IMR-90 (cell line): Measurements from ENCODE around the gene ZNF280A. TPM values are rescaled to one million over a fixed set of nuclear protein-coding genes. Genes with fewer than 3 reads are reported as not detected.

Experiments
- ATAC-seq: fragments of 200-7000 bp; cut with Tn5 transposase; 2 replicates; pipeline ENCODE4 v1.9.1; 2020; ENCODE audit warnings: low read depth, mild to moderate bottlenecking, moderate library complexity
- BruUV-seq: library from RNA; stranded (reverse); fragments of 400-500 nt; replicated peaks from 2 replicates; lab custom pipeline; 2021; lab: Mats Ljungman, UMichigan
- CTCF ChIA-PET: fragments of 300-600 bp; formaldehyde crosslinking; extraction: SDS; loops from one replicate; lab custom pipeline; 2021; ENCODE audit warnings: antibody characterized with exemption; lab: Yijun Ruan, JAX
- POLR2A ChIA-PET: fragments of 300-600 bp; sonication (Branson Sonifier 250); formaldehyde crosslinking; loops from one replicate; lab custom pipeline; 2022; ENCODE audit warnings: antibody characterized with exemption; ENCODE audit not compliant: unreplicated experiment; lab: Charles Lee
- DNase-seq: peaks from one replicate; pipeline ENCODE4 v3.0.0; 2013
- H2AFZ ChIP-seq: replicated peaks from 2 replicates; pipeline ENCODE3; 2013; ENCODE audit warnings: low read length, mild to moderate bottlenecking; ENCODE audit not compliant: poor library complexity
- H2AK5ac ChIP-seq: 2 replicates; pipeline ENCODE4 v1.6.1; 2013; ENCODE audit warnings: low read depth, low read length, inconsistent platforms
- H2AK9ac ChIP-seq: replicated peaks from 2 replicates; pipeline ENCODE3; 2013; ENCODE audit warnings: mild to moderate bottlenecking, low read depth, low read length, moderate library complexity; ENCODE audit not compliant: poor library complexity
- H2BK120ac ChIP-seq: 2 replicates; pipeline ENCODE4 v1.6.1; 2013; ENCODE audit warnings: low read depth, low read length, inconsistent platforms
- H2BK15ac ChIP-seq: 3 replicates; pipeline ENCODE4 v1.6.1; 2013; ENCODE audit warnings: low read depth, low read length, inconsistent platforms
- H2BK20ac ChIP-seq: 2 replicates; pipeline ENCODE4 v1.6.1; 2013; ENCODE audit warnings: low read depth, mild to moderate bottlenecking, inconsistent platforms, low read length, moderate library complexity
- H2BK5ac ChIP-seq: 2 replicates; pipeline ENCODE4 v1.6.1; 2013; ENCODE audit warnings: mild to moderate bottlenecking, low read depth, low read length, inconsistent platforms; ENCODE audit not compliant: poor library complexity, severe bottlenecking
- H3K14ac ChIP-seq: replicated peaks from 2 replicates; pipeline ENCODE4 v1.6.1; 2013; ENCODE audit warnings: low read depth, low read length, inconsistent platforms
- H3K18ac ChIP-seq: 2 replicates; pipeline ENCODE4 v1.6.1; 2013; ENCODE audit warnings: low read depth, low read length, control low read depth
- H3K23ac ChIP-seq: 2 replicates; pipeline ENCODE4 v1.6.1; 2013; ENCODE audit warnings: low read depth, low read length, inconsistent platforms
- H3K27ac ChIP-seq: 2 replicates; pipeline ENCODE4 v1.5.1; 2013; ENCODE audit warnings: mild to moderate bottlenecking, control low read depth, low read length; ENCODE audit not compliant: insufficient read depth
- H3K27me3 ChIP-seq: 2 replicates; pipeline ENCODE4 v1.6.1; 2013; ENCODE audit warnings: low read length; ENCODE audit not compliant: control insufficient read depth, insufficient read depth
- H3K36me3 ChIP-seq: 2 replicates; pipeline ENCODE4 v1.6.1; 2013; ENCODE audit warnings: low read length, mixed read lengths; ENCODE audit not compliant: control insufficient read depth, insufficient read depth
- H3K4ac ChIP-seq: 2 replicates; pipeline ENCODE4 v1.6.1; 2013; ENCODE audit warnings: low read depth, low read length, inconsistent platforms
- H3K4me1 ChIP-seq: 2 replicates; pipeline ENCODE4 v1.6.1; 2013; ENCODE audit warnings: low read length, mixed read lengths; ENCODE audit not compliant: control insufficient read depth, insufficient read depth
- H3K4me2 ChIP-seq: 2 replicates; pipeline ENCODE4 v1.6.1; 2013; ENCODE audit warnings: low read depth, mild to moderate bottlenecking, control low read depth, low read length, moderate library complexity
- H3K4me3 ChIP-seq: 2 replicates; pipeline ENCODE4 v1.5.1; 2013; ENCODE audit warnings: low read depth, mild to moderate bottlenecking, control low read depth, low read length, moderate library complexity; ENCODE audit not compliant: insufficient read depth
- H3K56ac ChIP-seq: 2 replicates; pipeline ENCODE4 v1.6.1; 2013; ENCODE audit warnings: low read length, inconsistent platforms; ENCODE audit not compliant: insufficient read depth; ENCODE audit errors: extremely low read depth
- H3K79me1 ChIP-seq, 2 experiments: 2 replicates each; pipeline ENCODE4 v1.6.1; 2013; ENCODE audit warnings: low read length in 2 of 2, inconsistent platforms in 1 of 2, low read depth in 1 of 2
- H3K9ac ChIP-seq: 2 replicates; pipeline ENCODE4 v1.6.1; 2013; ENCODE audit warnings: low read depth, low read length, control low read depth
- H3K9me1 ChIP-seq: 2 replicates; pipeline ENCODE4 v1.6.1; 2013; ENCODE audit warnings: low read length, inconsistent platforms; ENCODE audit not compliant: insufficient read depth
- H3K9me3 ChIP-seq: 2 replicates; pipeline ENCODE4 v1.6.1; 2013; ENCODE audit warnings: low read length; ENCODE audit not compliant: control insufficient read depth, insufficient read depth
- H4K20me1 ChIP-seq: 2 replicates; pipeline ENCODE4 v1.6.1; 2013; ENCODE audit warnings: low read length, inconsistent platforms; ENCODE audit not compliant: insufficient read depth
- H4K5ac ChIP-seq: 2 replicates; pipeline ENCODE4 v1.6.1; 2013; ENCODE audit warnings: mild to moderate bottlenecking, low read depth, low read length, control low read depth
- H4K8ac ChIP-seq, 2 experiments: 2 replicates each; pipeline ENCODE4 v1.6.1; 2013; ENCODE audit warnings: low read depth in 2 of 2, low read length in 2 of 2, control low read depth in 1 of 2, inconsistent platforms in 1 of 2
- H4K91ac ChIP-seq: 2 replicates; pipeline ENCODE4 v1.6.1; 2013; ENCODE audit warnings: low read depth, low read length, inconsistent platforms; ENCODE audit not compliant: insufficient read depth
- BHLHE40 ChIP-seq: fragments of 150-350 bp; IDR thresholded peaks from 2 replicates; pipeline ENCODE4 v1.6.1; 2016; ENCODE audit warnings: mild to moderate bottlenecking, low read depth, low read length
- CEBPB ChIP-seq: IDR thresholded peaks from 2 replicates; pipeline ENCODE4 v1.6.1; 2012; ENCODE audit warnings: low read depth, low read length, improper control_type of control experiment
- CHD1 ChIP-seq: IDR thresholded peaks from 2 replicates; pipeline ENCODE4 v1.6.1; 2012; ENCODE audit warnings: low read depth, low read length, improper control_type of control experiment
- ELK1 ChIP-seq: fragments of 150-350 bp; IDR thresholded peaks from 2 replicates; pipeline ENCODE4 v1.6.1; 2016; ENCODE audit warnings: low read depth, mild to moderate bottlenecking, low read length, moderate library complexity, borderline replicate concordance
- FOS ChIP-seq: fragments of 150-350 bp; IDR thresholded peaks from 2 replicates; pipeline ENCODE4 v1.6.1; 2016; ENCODE audit warnings: low read depth, low read length
- MAFK ChIP-seq: IDR thresholded peaks from 2 replicates; pipeline ENCODE4 v1.6.1; 2012; ENCODE audit warnings: low read depth, low read length, improper control_type of control experiment
- MAZ ChIP-seq: IDR thresholded peaks from 2 replicates; pipeline ENCODE4 v1.6.1; 2012; ENCODE audit warnings: low read depth, mild to moderate bottlenecking, low read length, improper control_type of control experiment, moderate library complexity, borderline replicate concordance
- MXI1 ChIP-seq: IDR thresholded peaks from 2 replicates; pipeline ENCODE4 v1.6.1; 2012; ENCODE audit warnings: low read depth, mild to moderate bottlenecking, low read length, moderate library complexity, borderline replicate concordance
- NFE2L2 ChIP-seq: fragments of 150-350 bp; IDR thresholded peaks from 2 replicates; pipeline ENCODE4 v1.6.1; 2016; ENCODE audit warnings: low read depth, mild to moderate bottlenecking, low read length
- POLR2A ChIP-seq: IDR thresholded peaks from 2 replicates; pipeline ENCODE4 v1.6.1; 2012; ENCODE audit warnings: mild to moderate bottlenecking, low read depth, low read length
- RAD21 ChIP-seq: IDR thresholded peaks from 2 replicates; pipeline ENCODE4 v1.6.1; 2012; ENCODE audit warnings: low read length, improper control_type of control experiment
- RCOR1 ChIP-seq: IDR thresholded peaks from 2 replicates; pipeline ENCODE4 v1.6.1; 2012; ENCODE audit warnings: mild to moderate bottlenecking, low read length, improper control_type of control experiment; ENCODE audit not compliant: insufficient replicate concordance
- RFX5 ChIP-seq: IDR thresholded peaks from 2 replicates; pipeline ENCODE4 v1.8.0; 2012; ENCODE audit warnings: low read depth, mild to moderate bottlenecking, low read length, moderate library complexity
- SMC3 ChIP-seq: fragments of 150-350 bp; IDR thresholded peaks from 2 replicates; pipeline ENCODE4 v1.6.1; 2016; ENCODE audit warnings: low read depth, mild to moderate bottlenecking, antibody characterized with exemption, low read length, moderate library complexity
- WGBS, 2 experiments: methylation state at CpG; one replicate each; pipeline versions ENCODE4 v1.1.5 to v1.1.7; 2013; ENCODE audit warnings: missing lambda C conversion rate in 2 of 2; ENCODE audit not compliant: insufficient read length in 1 of 2; ENCODE audit errors: extremely low coverage in 2 of 2; 5-methylcytosine and 5-hydroxymethylcytosine counted together
- dilution Hi-C: fragments of 300-500 bp; cut with HindIII; formaldehyde crosslinking; loops from one replicate; pipeline ENCODE4 v1.14.3; 2018; ENCODE audit warnings: low sequenced_read_pairs; ENCODE audit not compliant: unreplicated experiment
- in situ Hi-C: fragments of 300-500 bp; cut with MboI; formaldehyde crosslinking; loops from 3 replicates; pipeline ENCODE4 v1.14.3; 2019; ENCODE audit warnings: low sequenced_read_pairs, inconsistent platforms, mixed read lengths
- intact Hi-C: fragments of 100-400 bp; cut with micrococcal nuclease; formaldehyde crosslinking; loops from 2 replicates; pipeline ENCODE4 v1.10.0; 2022
- polyA plus RNA-seq, 3 experiments: library from polyadenylated mRNA; depleted of rRNA; stranded (reverse); fragments of >200 nt; gene quantifications; 2 replicates each; pipeline ENCODE4 v1.2.3, GENCODE V29; 2012; ENCODE audit warnings: low replicate concordance in 1 of 3
- total RNA-seq: library from RNA; depleted of rRNA; stranded (reverse); fragments of >200 nt; gene quantifications from 2 replicates; pipeline ENCODE4 v1.2.3, GENCODE V29; 2012
- TF ChIP-seq, protein P1 (sequence below): fragments of 150-350 bp; IDR thresholded peaks from 2 replicates; pipeline ENCODE4 v1.6.1; 2017; ENCODE audit warnings: mild to moderate bottlenecking, antibody characterized with exemption, low read length, low read depth
- TF ChIP-seq, protein P2 (sequence below): conservative IDR thresholded peaks from 2 replicates; pipeline ENCODE4 v1.5.1; 2012; ENCODE audit warnings: mild to moderate bottlenecking, low read depth, low read length, improper control_type of control experiment

ZNF280A gene
- total and polyA plus RNA-seq, 2 of the 4 experiments (the other 2 are of a cell fraction), result not detected

DNA sequence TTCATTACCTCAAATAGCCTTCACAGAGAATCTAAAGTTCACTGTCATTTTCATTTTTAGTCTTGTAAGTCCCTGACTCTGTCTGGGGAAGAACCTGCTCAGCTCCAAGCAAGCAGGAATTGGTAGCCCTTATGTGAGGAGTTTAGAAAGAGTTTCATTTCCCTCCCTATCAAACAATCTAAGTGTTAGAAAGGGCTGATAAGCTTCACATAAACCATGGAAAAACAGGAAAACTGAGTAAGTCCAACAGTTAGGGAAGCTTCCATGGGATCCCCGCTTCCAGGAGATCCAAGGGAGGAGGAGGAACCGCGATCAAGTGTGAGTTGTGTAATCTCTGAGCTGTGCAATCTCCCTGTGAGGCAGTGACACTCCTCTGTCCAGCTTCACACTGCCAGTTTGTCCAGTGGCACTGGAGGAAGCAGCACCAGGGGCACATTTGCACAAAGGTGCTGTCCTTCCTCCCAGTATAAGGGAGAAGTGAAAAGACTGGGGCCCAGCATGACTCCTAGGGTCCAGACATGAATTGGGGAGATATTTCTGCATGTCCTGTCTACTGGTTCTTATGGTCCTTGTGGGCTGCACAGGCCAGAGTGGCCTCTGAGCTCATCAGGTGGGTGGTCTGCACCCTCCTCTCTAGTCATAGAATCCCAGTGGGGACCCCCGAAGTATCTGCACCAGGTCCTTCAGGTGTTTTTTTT is 34.7 kb upstream of the ZNF280A start:
- dilution Hi-C loops, result no loop called here
- H3K4me2 ChIP-seq, result no peak overlapping the region
- H3K27ac ChIP-seq, result no peak overlapping the region

More for the DNA sequence above, 34.7 kb upstream of the ZNF280A start:
- CTCF ChIA-PET, result no interaction called here
- Histone ChIP-seq H2BK15ac (no peak overlapping the region), H3K18ac (no peak overlapping the region), H2AFZ (no peak overlapping the region), H3K9me3 (no peaks in the 10 kb centered on the region), H3K56ac (no peak overlapping the region), H2AK9ac (no peak overlapping the region), H3K14ac (no peak overlapping the region), H2BK5ac (no peak overlapping the region), H3K9me1 (no peaks in the 10 kb centered on the region), H3K4me1 (no peaks in the 10 kb centered on the region), H3K23ac (no peak overlapping the region), H3K9ac (no peak overlapping the region), H2AK5ac (no peak overlapping the region), H4K20me1 (no peaks in the 10 kb centered on the region), H4K5ac (no peak overlapping the region), H3K4ac (no peak overlapping the region), H2BK20ac (no peak overlapping the region), H2BK120ac (no peak overlapping the region), H3K27me3 (peaks cover 6% of the 10 kb centered on the region), H4K91ac (no peak overlapping the region), H3K79me1 (no peaks in the 10 kb centered on the region), H3K4me3 (no peak overlapping the region), H4K8ac (no peak overlapping the region), H3K36me3 (no peaks in the 10 kb centered on the region)
- no TSS peak for BruUV-seq
- intact Hi-C loops (no loop called here), in situ Hi-C loops (no loop called here)
- no CpG with 5 or more reads among the region's 4 CpGs for WGBS, 2 experiments
- POLR2A ChIA-PET, result no interaction called here
- TF ChIP-seq MAZ (no peak), BHLHE40 (no peak), CEBPB (no peak), MXI1 (no peak), POLR2A (no peak), MAFK (no peak), NFE2L2 (no peak), RAD21 (no peak), FOS (no peak), SMC3 (no peak), ELK1 (no peak), RFX5 (no peak), CHD1 (no peak), RCOR1 (no peak)
- TF ChIP-seq, protein P1, sequence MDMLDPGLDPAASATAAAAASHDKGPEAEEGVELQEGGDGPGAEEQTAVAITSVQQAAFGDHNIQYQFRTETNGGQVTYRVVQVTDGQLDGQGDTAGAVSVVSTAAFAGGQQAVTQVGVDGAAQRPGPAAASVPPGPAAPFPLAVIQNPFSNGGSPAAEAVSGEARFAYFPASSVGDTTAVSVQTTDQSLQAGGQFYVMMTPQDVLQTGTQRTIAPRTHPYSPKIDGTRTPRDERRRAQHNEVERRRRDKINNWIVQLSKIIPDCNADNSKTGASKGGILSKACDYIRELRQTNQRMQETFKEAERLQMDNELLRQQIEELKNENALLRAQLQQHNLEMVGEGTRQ, result no peak
- TF ChIP-seq, protein P2, sequence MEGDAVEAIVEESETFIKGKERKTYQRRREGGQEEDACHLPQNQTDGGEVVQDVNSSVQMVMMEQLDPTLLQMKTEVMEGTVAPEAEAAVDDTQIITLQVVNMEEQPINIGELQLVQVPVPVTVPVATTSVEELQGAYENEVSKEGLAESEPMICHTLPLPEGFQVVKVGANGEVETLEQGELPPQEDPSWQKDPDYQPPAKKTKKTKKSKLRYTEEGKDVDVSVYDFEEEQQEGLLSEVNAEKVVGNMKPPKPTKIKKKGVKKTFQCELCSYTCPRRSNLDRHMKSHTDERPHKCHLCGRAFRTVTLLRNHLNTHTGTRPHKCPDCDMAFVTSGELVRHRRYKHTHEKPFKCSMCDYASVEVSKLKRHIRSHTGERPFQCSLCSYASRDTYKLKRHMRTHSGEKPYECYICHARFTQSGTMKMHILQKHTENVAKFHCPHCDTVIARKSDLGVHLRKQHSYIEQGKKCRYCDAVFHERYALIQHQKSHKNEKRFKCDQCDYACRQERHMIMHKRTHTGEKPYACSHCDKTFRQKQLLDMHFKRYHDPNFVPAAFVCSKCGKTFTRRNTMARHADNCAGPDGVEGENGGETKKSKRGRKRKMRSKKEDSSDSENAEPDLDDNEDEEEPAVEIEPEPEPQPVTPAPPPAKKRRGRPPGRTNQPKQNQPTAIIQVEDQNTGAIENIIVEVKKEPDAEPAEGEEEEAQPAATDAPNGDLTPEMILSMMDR, result no peak
- ATAC-seq, result no peak
- DNase-seq, result no peak
